GM10248 (cell line): ENCODE data around the gene KDM8.
"Not testable (repeated sequence)": the region's sequence is repeated elsewhere in the genome, so short reads cannot be mapped to it uniquely, and the experiment has no call there.

Experiments used
- CTCF ChIA-PET: fragments of 300-600 bp; sonication (Branson Sonifier 250); formaldehyde crosslinking; extraction: SDS; loops from one replicate; lab custom pipeline; 2021; ENCODE audit warnings: antibody characterized with exemption; lab: Yijun Ruan, JAX
- POLR2A ChIA-PET: fragments of 350-650 bp; sonication (Branson Sonifier 250); formaldehyde crosslinking; extraction: SDS; loops from one replicate; lab custom pipeline; 2020; ENCODE audit warnings: antibody characterized with exemption; lab: Yijun Ruan, JAX
- DNase-seq: peaks from one replicate; pipeline ENCODE4 v3.0.0; 2012; ENCODE audit errors: extremely low spot score
- CTCF ChIP-seq: IDR thresholded peaks from 2 replicates; pipeline ENCODE4 v1.5.1; 2012; ENCODE audit warnings: mild to moderate bottlenecking, low read depth; ENCODE audit errors: extremely low read depth, missing control alignments, control extremely low read depth

Gene KDM8

GRCh38 chr16:27204312-27204915, 1.1 kb downstream of the KDM8 start:
- no peak for DNase-seq
- ChIA-PET CTCF (interaction anchor here (0.9 to 4.6 kb wide), 7 partner anchors 8 to 214 kb away, joined by 3 to 31 read pairs (median 5); no protein-coding TSS in a partner anchor), POLR2A (interaction anchor here (1.0 kb wide), 1 partner anchor 163 kb away, joined by 3 read pairs; no protein-coding TSS in a partner anchor)
- no peak for TF ChIP-seq CTCF

GRCh38 chr16:27205423-27206065, 2.2 kb downstream of the KDM8 start:
- TF ChIP-seq CTCF, result no peak
- CTCF ChIA-PET, result interaction anchor here (0.7 to 4.6 kb wide), 4 partner anchors 20 to 30 kb away, joined by 3 to 31 read pairs (median 4); no protein-coding TSS in a partner anchor
- POLR2A ChIA-PET, result no interaction called here
- DNase-seq, result no peak

GRCh38 chr16:27207121-27207520, 3.8 kb downstream of the KDM8 start:
- CTCF ChIA-PET, result interaction anchor here (1.3 kb wide), 1 partner anchor 24 kb away, joined by 3 read pairs; no protein-coding TSS in a partner anchor
- DNase-seq, POLR2A ChIA-PET: not testable (repeated sequence)

- TF ChIP-seq CTCF, result no peak
- CTCF ChIA-PET, result interaction anchor here (2.0 kb wide), 1 partner anchor 27 kb away, joined by 10 read pairs; no protein-coding TSS in a partner anchor
- no peak for DNase-seq
- POLR2A ChIA-PET, result no interaction called here
These were observed 4.9 kb downstream of the KDM8 start for GRCh38 chr16:27208081-27208680.

GRCh38 chr16:27208796-27209195, 5.5 kb downstream of the KDM8 start:
- ChIA-PET CTCF (interaction anchor here (1.1 to 2.0 kb wide), 2 partner anchors 26 to 222 kb away, joined by 3 to 10 read pairs; no protein-coding TSS in a partner anchor), POLR2A (no interaction called here)
- TF ChIP-seq CTCF, result no peak
- no peak for DNase-seq

- ChIA-PET CTCF (interaction anchor here (0.6 to 2.0 kb wide), 5 partner anchors 12 to 222 kb away, joined by 3 to 10 read pairs (median 4); no protein-coding TSS in a partner anchor), POLR2A (no interaction called here)
- no peak for DNase-seq
- TF ChIP-seq CTCF, result no peak
These were observed 6.3 kb downstream of the KDM8 start for GRCh38 chr16:27209591-27209990.
